Left lung (tissue), 10 donors: Measurements from ENCODE around the gene CABP4. TPM values are rescaled to one million over a fixed set of nuclear protein-coding genes. Genes with fewer than 3 reads are reported as not detected.

ENCODE experiments used
- ATAC-seq: fragments of 200-7000 bp; cut with Tn5 transposase; one replicate; pipeline ENCODE4 v1.9.1; 2020; ENCODE audit warnings: moderate library complexity
- DNase-seq, 4 donors: peaks; one replicate each; pipeline ENCODE4 v3.0.0-alpha.2; 2013 to 2020
- H3K27ac ChIP-seq, 2 donors: fragments of 200-600 bp; sonication (generic) in 1 of 2; one replicate each; pipeline versions ENCODE4 v1.5.0 to v1.8.0; 2020 to 2021
- H3K27me3 ChIP-seq, 2 donors: fragments of 200-600 bp; sonication (generic) in 1 of 2; one replicate each; pipeline versions ENCODE4 v1.5.0 to v1.8.0; 2020 to 2021
- H3K36me3 ChIP-seq, 2 donors: fragments of 200-600 bp; sonication (generic) in 1 of 2; one replicate each; pipeline versions ENCODE4 v1.5.0 to v1.8.0; 2020 to 2021
- H3K4me1 ChIP-seq, 2 donors: fragments of 200-600 bp; one replicate each; pipeline ENCODE4 v1.8.0; 2021
- H3K4me3 ChIP-seq, 2 donors: fragments of 200-600 bp; sonication (generic) in 1 of 2; one replicate each; pipeline versions ENCODE4 v1.5.0 to v1.8.0; 2020 to 2021; ENCODE audit warnings: mild to moderate bottlenecking in 1 of 2
- H3K9me3 ChIP-seq, 2 donors: fragments of 200-600 bp; sonication (generic) in 1 of 2; one replicate each; pipeline versions ENCODE4 v1.5.0 to v1.8.0; 2020 to 2021
- CTCF ChIP-seq, 2 donors: fragments of 200-600 bp; sonication (generic) in 1 of 2; IDR thresholded peaks; one replicate each; pipeline versions ENCODE4 v1.5.0 to v1.8.0; 2021; ENCODE audit warnings: antibody characterized with exemption in 2 of 2
- intact Hi-C, 2 donors: fragments of 100-400 bp; cut with DNase I; formaldehyde crosslinking; loops; one replicate each; pipeline versions ENCODE4 v1.11.2 to v1.14.2; 2022
- polyA plus RNA-seq, 6 donors: library from polyadenylated mRNA; unstranded; fragments of 120-200 nt; gene quantifications; one replicate each; pipeline ENCODE4 v1.2.1, GENCODE V29; 2013; ENCODE audit not compliant: insufficient read length in 6 of 6
- total RNA-seq, 2 donors: library from RNA; stranded (reverse); fragmentation: NEBNext Ultra II Directional; extraction: Animal tissue kit (Norgen Biotek cat#: 25700); gene quantifications; one replicate each; pipeline ENCODE4 v1.2.1, GENCODE V29; 2021
- donor health status: DM: no; HTN: yes; CAD: no.
- donor health status: DM: no; HTN: no; CAD: no.

Gene CABP4
- total and polyA plus RNA-seq, 8 donors: 1.4 to 2.8 (median 2.2) TPM

GRCh38 chr11:67439321-67440228 lies 15.6 kb upstream of the CABP4 start:
- H3K27me3 ChIP-seq: no peaks in the 10 kb centered on the region
- intact Hi-C loops: no loop called here
- ATAC-seq: peak; percentile 2
- TF ChIP-seq CTCF (IDR thresholded peaks at IDR 0.05): no peak
- peak overlapping the region in 1 of 2 donors; percentile 45 for H3K27ac ChIP-seq
- peaks cover 0 to 73% of the 10 kb centered on the region in 2 donors for H3K36me3 ChIP-seq
- H3K4me3 ChIP-seq: peak overlapping the region in 1 of 2 donors; percentile 34
- peaks cover 6 to 83% of the 10 kb centered on the region in 2 donors for H3K4me1 ChIP-seq
- no peaks in the 10 kb centered on the region for H3K9me3 ChIP-seq
- DNase-seq: peak in 1 of 4 donors; percentile 81

- H3K27me3 ChIP-seq: no peaks in the 10 kb centered on the region
- no peak overlapping the region for H3K4me3 ChIP-seq
- ATAC-seq (no peak), DNase-seq (peak in 1 of 4 donors; percentile 55)
- no peaks in the 10 kb centered on the region for H3K9me3 ChIP-seq
- no peak for TF ChIP-seq CTCF (IDR thresholded peaks at IDR 0.05)
- intact Hi-C loops: no loop called here
- peaks cover 6 to 81% of the 10 kb centered on the region in 2 donors for H3K4me1 ChIP-seq
- peak overlapping the region in 1 of 2 donors; percentile 45 for H3K27ac ChIP-seq
- peaks cover 0 to 64% of the 10 kb centered on the region in 2 donors for H3K36me3 ChIP-seq
Measured at GRCh38 chr11:67440229-67441097, 14.7 kb upstream of the CABP4 start.

- peaks cover 6 to 76% of the 10 kb centered on the region in 2 donors for H3K4me1 ChIP-seq
- H3K36me3 ChIP-seq: peaks cover 0 to 57% of the 10 kb centered on the region in 2 donors
- no peak for TF ChIP-seq CTCF (IDR thresholded peaks at IDR 0.05)
Measured at GRCh38 chr11:67441098-67441563, 14.0 kb upstream of the CABP4 start.

GRCh38 chr11:67441731-67442351 lies 13.3 kb upstream of the CABP4 start:
- Histone ChIP-seq H3K27ac (peak overlapping the region in 1 of 2 donors; percentile 18), H3K4me1 (peaks cover 6 to 71% of the 10 kb centered on the region in 2 donors), H3K4me3 (peak overlapping the region in 1 of 2 donors; percentile 89), H3K36me3 (peaks cover 0 to 53% of the 10 kb centered on the region in 2 donors), H3K27me3 (no peaks in the 10 kb centered on the region), H3K9me3 (no peaks in the 10 kb centered on the region)
- DNase-seq (peak in 1 of 4 donors; percentile 73), ATAC-seq (no peak)
- intact Hi-C loops: no loop called here
- no peak for TF ChIP-seq CTCF (IDR thresholded peaks at IDR 0.05)

More at GRCh38 chr11:67441098-67441563, 14.0 kb upstream of the CABP4 start:
- H3K27ac ChIP-seq: peak overlapping the region in 1 of 2 donors; percentile 18
- H3K9me3 ChIP-seq: no peaks in the 10 kb centered on the region
- no peaks in the 10 kb centered on the region for H3K27me3 ChIP-seq
- no peak overlapping the region for H3K4me3 ChIP-seq
- DNase-seq: peak in 1 of 4 donors; percentile 72
- no peak for ATAC-seq
- intact Hi-C loops: no loop called here
